ENCODE results near the gene KRABD2.
"Not testable (repeated sequence)": the region's sequence is repeated elsewhere in the genome, so short reads cannot be mapped to it uniquely, and the experiment has no call there.

Gene KRABD2

GRCh38 chr17:8350339-8350738 is 26.2 kb downstream of the KRABD2 start:
- no peak overlapping the region for H3K27ac Mint-ChIP-seq
- H3K36me3 Mint-ChIP-seq (ENCODE audit: insufficient read depth) = no peaks in the 10 kb centered on the region
- H3K9me3 Mint-ChIP-seq (ENCODE audit: low read depth) = no peaks in the 10 kb centered on the region
- no peaks in the 10 kb centered on the region for H3K27me3 Mint-ChIP-seq
- no peak overlapping the region for H3K4me3 Mint-ChIP-seq (ENCODE audit: low read depth)
- H3K4me1 Mint-ChIP-seq (ENCODE audit: low read depth) = peaks cover 10% of the 10 kb centered on the region
- DNase-seq (ENCODE audit: low spot score, unreplicated experiment) = no peak
- TF ChIP-seq, protein P1, sequence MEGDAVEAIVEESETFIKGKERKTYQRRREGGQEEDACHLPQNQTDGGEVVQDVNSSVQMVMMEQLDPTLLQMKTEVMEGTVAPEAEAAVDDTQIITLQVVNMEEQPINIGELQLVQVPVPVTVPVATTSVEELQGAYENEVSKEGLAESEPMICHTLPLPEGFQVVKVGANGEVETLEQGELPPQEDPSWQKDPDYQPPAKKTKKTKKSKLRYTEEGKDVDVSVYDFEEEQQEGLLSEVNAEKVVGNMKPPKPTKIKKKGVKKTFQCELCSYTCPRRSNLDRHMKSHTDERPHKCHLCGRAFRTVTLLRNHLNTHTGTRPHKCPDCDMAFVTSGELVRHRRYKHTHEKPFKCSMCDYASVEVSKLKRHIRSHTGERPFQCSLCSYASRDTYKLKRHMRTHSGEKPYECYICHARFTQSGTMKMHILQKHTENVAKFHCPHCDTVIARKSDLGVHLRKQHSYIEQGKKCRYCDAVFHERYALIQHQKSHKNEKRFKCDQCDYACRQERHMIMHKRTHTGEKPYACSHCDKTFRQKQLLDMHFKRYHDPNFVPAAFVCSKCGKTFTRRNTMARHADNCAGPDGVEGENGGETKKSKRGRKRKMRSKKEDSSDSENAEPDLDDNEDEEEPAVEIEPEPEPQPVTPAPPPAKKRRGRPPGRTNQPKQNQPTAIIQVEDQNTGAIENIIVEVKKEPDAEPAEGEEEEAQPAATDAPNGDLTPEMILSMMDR (IDR thresholded peaks at IDR 0.05; ENCODE audit: unreplicated experiment) = no peak

- H3K4me1 Mint-ChIP-seq (ENCODE audit: low read depth); H3K9me3 Mint-ChIP-seq (ENCODE audit: low read depth); H3K36me3 Mint-ChIP-seq (ENCODE audit: insufficient read depth); H3K4me3 Mint-ChIP-seq (ENCODE audit: low read depth); H3K27me3 Mint-ChIP-seq; H3K27ac Mint-ChIP-seq; DNase-seq (ENCODE audit: low spot score, unreplicated experiment): not testable (repeated sequence)
Measured at GRCh38 chr17:8347001-8347400, 29.5 kb downstream of the KRABD2 start.

DNA sequence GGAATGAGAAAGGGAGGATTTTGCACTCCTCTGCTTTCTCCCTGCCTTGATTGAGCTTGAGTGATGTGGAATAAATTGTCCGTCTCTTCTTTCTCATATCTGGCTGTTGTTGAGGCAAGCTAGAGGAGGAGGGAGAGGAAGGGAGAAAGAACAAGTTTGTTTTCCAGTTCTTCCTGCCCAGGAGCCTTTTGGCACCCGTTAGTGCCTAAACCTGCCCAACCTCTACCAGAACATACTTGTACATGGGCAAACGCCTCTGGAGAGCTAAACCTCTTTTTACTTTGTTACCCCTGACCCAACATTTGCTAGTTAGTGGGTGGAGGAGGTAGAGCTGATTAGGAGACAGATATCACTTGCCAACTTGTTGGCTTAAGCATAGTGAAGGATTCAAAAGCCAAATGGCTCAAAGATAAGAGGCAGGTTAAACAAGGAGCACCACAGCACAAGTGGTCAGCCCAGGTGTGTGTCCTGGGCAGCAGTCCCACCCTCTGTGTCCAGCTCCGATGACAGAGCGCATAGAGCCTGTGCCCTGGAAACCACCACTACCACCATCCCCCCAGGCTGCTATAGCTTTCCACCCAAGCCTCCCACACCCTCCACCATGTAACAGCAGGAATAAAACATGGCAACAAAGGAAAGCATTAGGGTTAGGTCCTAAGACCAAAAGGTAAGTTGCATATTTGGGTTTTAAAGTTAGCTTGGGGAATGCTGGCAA is 30.4 kb downstream of the KRABD2 start:
- Mint-ChIP-seq H3K4me3 (ENCODE audit: low read depth) (no peak overlapping the region), H3K36me3 (ENCODE audit: insufficient read depth) (no peaks in the 10 kb centered on the region), H3K4me1 (ENCODE audit: low read depth) (peaks cover 12% of the 10 kb centered on the region), H3K27me3 (peaks cover 3% of the 10 kb centered on the region), H3K27ac (peak overlapping the region; percentile 24), H3K9me3 (ENCODE audit: low read depth) (no peaks in the 10 kb centered on the region)
- no peak for DNase-seq (ENCODE audit: low spot score, unreplicated experiment)
- TF ChIP-seq, protein P1 (IDR thresholded peaks at IDR 0.05; ENCODE audit: unreplicated experiment) = no peak

DNA sequence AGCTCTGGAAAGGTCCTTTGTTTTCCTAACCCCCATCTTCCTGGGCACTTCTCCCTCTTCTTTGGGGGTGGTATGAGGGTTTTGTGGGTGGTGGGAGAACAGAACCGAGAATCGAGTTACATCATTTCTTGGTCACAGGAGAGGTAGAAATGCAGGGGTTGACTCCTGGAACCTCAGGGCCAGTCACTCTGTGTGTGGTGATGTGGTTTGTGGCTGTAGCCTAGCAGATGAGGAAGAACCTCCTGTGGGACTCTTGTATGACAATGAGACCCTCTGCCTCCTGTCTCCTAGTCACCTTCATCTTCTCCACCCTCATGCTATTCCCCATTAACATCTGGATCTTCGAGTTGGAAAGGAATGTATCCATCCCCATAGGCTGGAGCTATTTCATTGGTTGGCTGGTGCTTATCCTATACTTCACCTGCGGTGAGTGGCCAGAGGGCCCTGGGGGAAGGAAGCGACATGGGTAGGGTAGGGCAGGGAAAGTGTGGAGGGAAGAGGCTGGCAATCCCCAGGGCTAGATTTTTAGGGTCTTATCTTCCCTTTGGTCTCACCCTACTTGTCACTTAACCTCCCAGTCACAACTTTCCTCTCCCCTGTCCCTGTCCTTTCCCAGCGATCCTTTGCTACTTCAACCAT is 31.3 kb downstream of the KRABD2 start:
- Mint-ChIP-seq H3K27me3 (peaks cover 3% of the 10 kb centered on the region), H3K36me3 (ENCODE audit: insufficient read depth) (no peaks in the 10 kb centered on the region), H3K4me1 (ENCODE audit: low read depth) (peaks cover 12% of the 10 kb centered on the region), H3K27ac (peak overlapping the region; percentile 38), H3K9me3 (ENCODE audit: low read depth) (no peaks in the 10 kb centered on the region), H3K4me3 (ENCODE audit: low read depth) (no peak overlapping the region)
- TF ChIP-seq, protein P1 (IDR thresholded peaks at IDR 0.05; ENCODE audit: unreplicated experiment) = no peak
- no peak for DNase-seq (ENCODE audit: low spot score, unreplicated experiment)

GRCh38 chr17:8341456-8341855 is 35.0 kb downstream of the KRABD2 start:
- Mint-ChIP-seq H3K4me3 (ENCODE audit: low read depth) (no peak overlapping the region), H3K4me1 (ENCODE audit: low read depth) (peaks cover 12% of the 10 kb centered on the region), H3K9me3 (ENCODE audit: low read depth) (no peaks in the 10 kb centered on the region), H3K27me3 (peaks cover 18% of the 10 kb centered on the region), H3K27ac (peak overlapping the region; percentile 54), H3K36me3 (ENCODE audit: insufficient read depth) (no peaks in the 10 kb centered on the region)
- TF ChIP-seq, protein P1 (IDR thresholded peaks at IDR 0.05; ENCODE audit: unreplicated experiment) = no peak
- no peak for DNase-seq (ENCODE audit: low spot score, unreplicated experiment)

- no peak within 1 kb of the TSS for H3K27ac Mint-ChIP-seq
- TF ChIP-seq, protein P1 (IDR thresholded peaks at IDR 0.05; ENCODE audit: unreplicated experiment) = no peak
- no peak for DNase-seq (ENCODE audit: low spot score, unreplicated experiment)
- H3K36me3 Mint-ChIP-seq (ENCODE audit: insufficient read depth) = no peaks in the 10 kb centered on the region
- H3K27me3 Mint-ChIP-seq = peaks cover 18% of the 10 kb centered on the region
- H3K9me3 Mint-ChIP-seq (ENCODE audit: low read depth) = no peaks in the 10 kb centered on the region
- peaks cover 4% of the 10 kb centered on the region for H3K4me1 Mint-ChIP-seq (ENCODE audit: low read depth)
- H3K4me3 Mint-ChIP-seq (ENCODE audit: low read depth) = no peak within 1 kb of the TSS
Measured at GRCh38 chr17:8339540-8339939, 37.0 kb downstream of the KRABD2 start, which contains the start of gene ODF4. ODF4 (plus strand) TSS chr17:8339840; CDS start chr17:8340052, 212 bp downstream.

Measured in progenitor cell of endocrine pancreas (in vitro differentiated cells).